GM12874 (cell line): ENCODE results near the gene FUT1.

ENCODE experiments used
- TF ChIP-seq, protein P1 (sequence below): IDR thresholded peaks from 2 replicates; pipeline ENCODE4 v1.5.1; 2011; ENCODE audit warnings: low read depth, mild to moderate bottlenecking, control low read depth, low read length, moderate library complexity; ENCODE audit not compliant: insufficient read depth

The FUT1 gene

DNA sequence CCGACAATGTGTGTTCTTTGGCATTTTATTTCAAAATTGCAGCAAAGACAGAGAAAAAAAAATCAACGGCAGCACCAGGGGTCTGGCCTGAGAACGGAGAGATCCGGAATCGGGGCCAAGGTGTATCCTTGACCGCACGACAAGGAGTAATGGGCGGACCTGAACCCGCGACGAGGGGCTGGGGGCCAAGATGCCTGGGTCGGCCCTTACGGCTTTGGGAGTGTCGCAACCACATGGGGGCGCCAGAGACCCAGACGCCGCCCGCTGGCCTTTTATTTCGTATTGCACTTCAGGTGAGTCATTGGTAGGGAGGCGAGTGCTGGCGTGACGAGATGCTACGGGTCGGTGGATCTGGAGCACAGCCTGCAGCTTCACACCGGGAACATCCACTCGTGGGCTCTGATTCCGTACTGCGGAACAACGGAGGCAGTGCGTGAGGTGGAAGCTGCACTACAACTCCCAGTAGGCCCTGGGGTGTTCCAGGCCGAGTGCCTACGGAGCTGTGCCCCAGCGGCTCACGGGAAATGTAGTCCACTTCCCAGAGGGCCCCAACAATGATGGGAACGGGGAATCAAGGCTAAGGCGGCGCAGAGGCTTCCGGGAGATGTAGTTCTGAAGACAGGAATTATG lies 42.7 kb upstream of the FUT1 start:
- TF ChIP-seq, protein P1, sequence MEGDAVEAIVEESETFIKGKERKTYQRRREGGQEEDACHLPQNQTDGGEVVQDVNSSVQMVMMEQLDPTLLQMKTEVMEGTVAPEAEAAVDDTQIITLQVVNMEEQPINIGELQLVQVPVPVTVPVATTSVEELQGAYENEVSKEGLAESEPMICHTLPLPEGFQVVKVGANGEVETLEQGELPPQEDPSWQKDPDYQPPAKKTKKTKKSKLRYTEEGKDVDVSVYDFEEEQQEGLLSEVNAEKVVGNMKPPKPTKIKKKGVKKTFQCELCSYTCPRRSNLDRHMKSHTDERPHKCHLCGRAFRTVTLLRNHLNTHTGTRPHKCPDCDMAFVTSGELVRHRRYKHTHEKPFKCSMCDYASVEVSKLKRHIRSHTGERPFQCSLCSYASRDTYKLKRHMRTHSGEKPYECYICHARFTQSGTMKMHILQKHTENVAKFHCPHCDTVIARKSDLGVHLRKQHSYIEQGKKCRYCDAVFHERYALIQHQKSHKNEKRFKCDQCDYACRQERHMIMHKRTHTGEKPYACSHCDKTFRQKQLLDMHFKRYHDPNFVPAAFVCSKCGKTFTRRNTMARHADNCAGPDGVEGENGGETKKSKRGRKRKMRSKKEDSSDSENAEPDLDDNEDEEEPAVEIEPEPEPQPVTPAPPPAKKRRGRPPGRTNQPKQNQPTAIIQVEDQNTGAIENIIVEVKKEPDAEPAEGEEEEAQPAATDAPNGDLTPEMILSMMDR: peak; percentile 95

DNA sequence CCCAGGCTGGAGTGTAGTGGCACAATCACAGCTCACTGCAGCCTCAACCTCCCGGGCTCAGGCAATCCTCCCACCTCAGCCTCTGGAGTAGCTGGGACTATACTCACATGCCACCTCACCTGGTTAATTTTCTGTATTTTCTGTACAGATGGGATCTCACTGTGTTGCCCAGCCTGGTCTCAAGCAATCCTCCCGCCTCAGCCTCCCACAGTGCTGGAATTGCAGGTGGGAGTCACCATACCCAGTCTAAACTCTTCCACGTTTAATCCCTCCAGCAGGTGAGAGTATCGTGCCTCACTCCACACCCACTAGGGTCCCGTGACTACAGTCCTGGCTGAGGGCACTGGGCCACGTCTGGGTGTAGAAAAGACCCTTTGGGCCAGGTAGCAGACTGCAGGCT lies 41.9 kb upstream of the FUT1 start:
- TF ChIP-seq, protein P1: no peak

DNA sequence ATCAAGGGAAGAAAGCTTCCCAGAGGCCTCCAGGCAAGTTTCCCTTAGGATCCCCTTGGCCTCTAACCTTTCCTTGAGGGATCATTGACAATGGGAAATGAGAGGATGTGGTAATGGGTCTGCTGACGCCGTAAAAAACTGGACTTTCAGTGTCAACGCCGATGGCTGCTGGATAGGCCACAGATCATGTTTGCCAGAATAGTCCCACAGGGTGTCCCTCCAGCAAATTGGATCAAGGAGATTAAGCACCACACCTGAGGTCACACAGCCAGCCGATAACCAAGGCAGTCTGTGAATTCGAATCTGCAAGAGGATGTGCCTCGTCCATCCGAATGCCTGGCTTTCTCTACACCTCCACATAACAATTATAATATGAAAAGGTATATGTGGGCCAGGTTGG lies 40.8 kb upstream of the FUT1 start:
- TF ChIP-seq, protein P1: no peak

DNA sequence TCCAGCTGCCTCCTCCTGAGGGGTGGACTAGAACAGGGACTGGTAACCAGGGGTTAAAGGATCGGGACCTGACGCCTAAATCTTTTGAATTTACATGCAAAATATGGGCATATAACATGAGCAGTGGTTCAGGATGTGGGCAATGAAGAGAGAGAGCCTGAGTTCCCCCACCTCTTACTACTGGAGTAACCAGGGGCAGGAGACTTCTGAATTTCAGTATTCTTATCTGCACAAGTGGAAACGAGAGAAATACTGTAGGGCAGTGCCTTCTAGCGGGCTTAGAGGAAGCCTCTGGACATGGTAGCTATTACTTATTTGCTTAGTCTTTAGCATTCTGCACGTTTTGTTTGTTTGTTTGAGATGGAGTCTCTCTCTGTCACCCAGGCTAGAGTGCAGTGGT lies 32.1 kb upstream of the FUT1 start:
- TF ChIP-seq, protein P1: no peak

DNA sequence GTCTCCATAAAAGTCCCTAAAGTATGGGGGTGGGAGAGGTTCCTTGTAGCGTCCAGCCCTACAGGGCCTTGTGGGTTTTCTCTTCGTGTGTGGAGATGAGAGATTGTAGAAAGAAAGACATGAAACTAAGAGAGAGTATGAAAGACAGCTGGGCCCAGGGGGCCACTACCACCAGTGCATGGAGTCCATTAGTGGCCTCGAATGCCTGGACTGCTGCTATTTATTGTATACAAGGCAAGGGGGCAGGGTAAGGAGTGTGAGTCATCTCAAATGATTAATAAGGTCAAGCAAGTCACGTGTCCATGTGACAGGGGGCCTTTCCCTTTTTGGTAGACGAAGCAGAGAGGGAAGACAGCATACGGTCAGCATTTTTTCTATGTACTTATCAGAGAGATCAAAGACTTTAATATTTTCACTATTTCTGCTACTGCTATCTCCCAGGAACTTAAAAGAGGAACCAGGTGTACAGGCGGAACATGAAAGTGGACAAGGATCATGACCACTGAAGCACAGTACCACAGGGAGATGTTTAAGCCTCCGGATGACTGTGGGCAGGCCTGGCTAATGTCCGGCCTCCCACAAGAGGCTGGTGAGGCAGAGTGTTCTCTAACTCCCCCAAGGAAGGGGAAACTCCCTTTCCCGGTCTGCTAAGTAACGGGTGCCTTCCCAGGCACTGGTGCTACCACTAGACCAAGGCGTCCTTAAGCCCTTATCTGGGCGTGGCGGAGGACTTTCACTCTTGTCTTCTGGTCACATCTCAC lies 28.4 kb upstream of the FUT1 start:
- TF ChIP-seq, protein P1: no peak

DNA sequence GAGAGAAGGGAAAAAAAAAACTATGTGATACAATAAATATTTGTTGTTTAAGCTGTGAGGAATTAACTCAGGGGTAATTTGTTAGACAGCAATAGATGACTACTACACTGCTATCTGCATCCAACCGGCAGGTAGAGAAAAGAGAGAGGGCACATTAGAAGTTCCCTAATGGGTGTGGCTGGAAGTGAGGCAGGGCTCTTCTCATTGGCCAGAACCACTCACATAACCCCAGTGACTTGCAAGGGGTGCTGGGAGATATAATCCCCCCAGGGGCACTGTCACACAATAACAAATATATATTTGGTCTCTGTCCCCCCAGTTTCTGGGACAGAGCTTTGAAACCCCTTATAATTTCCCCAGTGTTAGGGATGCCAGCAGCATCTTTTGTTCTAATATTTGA lies 27.2 kb upstream of the FUT1 start:
- TF ChIP-seq, protein P1: no peak

DNA sequence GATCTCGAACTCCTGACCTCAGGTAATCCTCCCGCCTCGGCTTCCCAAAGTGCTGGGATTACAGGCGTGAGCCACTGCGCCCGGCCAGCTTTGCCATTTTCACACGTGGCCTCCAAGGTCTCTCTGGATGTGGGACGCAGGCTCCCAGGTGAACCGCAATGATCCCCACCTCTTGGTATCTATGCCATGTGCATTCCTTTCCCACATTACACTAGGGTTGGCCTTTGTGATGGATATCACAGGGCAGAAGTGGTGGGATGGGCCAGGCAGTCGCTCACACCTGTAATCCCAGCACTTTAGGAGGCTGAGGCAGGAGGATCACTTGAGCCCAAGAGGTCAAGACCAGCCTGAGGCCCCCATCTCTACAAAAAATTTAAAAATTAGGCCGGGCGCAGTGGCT lies 25.3 kb upstream of the FUT1 start:
- TF ChIP-seq, protein P1: no peak
